T1000 (cell line): Measurements from ENCODE around the gene CEP57L1.
"Not testable (repeated sequence)": the region's sequence is repeated elsewhere in the genome, so short reads cannot be mapped to it uniquely, and the experiment has no call there.

Source experiments
- DNase-seq: peaks from one replicate; lab custom pipeline; 2025; ENCODE audit warnings: mixed read lengths; lab: John Stamatoyannopoulos, UW

Gene CEP57L1

DNA sequence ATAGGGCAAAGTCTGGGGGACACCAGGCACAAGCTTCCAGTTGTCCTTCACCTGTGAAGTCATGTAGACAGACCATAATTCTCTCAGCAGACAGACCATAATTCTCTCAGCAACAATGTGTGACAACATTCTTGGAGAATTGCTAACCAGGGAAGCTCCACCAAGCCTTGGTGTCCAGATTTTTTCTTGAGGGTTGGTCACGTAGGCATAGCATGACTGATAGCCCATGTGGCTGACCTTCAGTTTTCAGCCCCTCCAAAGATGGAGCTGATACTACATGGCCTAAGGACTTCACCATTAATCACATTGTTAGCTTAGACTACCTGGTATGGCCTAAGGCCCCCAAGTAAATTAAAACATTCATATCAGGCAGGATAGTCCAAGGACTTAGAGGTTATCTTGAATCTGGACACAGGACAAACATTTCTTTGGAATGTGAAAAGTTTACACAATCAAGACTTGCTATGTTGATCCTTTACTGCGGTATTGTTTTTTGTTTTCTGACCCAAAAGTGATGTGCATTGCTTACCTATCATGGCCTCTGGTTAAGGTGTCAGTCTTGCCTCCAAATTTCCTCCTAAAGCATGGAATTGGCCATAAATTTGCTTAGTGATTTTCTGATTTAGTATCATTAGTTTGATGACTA lies 76.9 kb downstream of the CEP57L1 start:
- DNase-seq, result no peak

DNA sequence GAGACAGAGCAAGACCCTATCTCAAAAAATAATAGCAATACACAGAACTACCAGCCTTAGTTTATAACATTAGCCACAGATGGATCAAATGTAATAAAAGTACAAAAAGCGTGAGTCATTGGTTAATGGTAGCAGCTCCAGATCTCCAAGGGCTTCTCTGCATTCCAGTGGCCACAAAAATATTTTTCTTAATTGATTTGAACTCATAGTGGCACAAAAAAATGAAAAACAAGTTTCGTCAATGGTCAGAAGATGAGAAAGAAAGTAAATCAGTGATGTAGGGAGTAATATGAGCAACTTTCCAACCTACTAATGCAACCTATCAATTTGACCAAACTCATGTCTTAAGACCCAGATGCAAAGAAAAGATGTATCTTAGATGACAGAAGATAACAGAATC lies 79.6 kb downstream of the CEP57L1 start:
- no peak for DNase-seq

DNA sequence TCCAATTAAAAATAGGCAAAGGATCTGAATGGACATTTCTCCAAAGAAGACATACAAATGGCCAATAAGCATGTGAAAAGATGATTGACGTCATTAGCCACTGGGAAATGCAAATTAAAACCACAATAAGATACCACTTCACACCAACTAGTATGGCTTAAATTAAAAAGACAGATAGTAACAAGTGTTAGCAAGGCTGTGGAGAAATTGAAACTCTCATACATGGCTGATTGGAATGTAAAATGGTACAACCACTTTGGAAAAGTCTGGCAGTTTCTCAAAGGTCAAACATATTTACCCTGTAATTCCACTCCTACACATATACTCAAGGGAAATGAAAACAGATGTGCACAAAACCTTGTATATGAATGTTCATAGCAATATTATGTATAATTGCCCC lies 83.6 kb downstream of the CEP57L1 start:
- DNase-seq, result no peak

DNA sequence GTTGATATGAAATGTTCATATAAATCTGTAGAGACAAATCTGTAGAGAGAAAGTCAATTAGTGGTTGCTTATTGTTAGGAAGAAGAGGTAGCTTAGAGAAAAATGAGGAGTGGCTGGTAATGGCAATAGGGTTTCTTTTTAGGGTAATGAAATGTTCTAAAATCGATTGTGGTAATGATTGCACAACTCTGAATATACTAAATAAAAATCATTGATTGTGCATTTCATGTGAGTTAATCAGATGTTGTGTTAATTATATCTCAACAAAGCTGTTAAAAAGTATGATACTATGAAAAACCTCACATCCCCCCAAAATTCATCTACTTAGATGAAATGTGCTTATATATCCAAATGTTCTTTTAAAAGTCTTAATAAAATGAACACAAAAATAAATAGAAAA lies 84.2 kb downstream of the CEP57L1 start:
- no peak for DNase-seq

DNA sequence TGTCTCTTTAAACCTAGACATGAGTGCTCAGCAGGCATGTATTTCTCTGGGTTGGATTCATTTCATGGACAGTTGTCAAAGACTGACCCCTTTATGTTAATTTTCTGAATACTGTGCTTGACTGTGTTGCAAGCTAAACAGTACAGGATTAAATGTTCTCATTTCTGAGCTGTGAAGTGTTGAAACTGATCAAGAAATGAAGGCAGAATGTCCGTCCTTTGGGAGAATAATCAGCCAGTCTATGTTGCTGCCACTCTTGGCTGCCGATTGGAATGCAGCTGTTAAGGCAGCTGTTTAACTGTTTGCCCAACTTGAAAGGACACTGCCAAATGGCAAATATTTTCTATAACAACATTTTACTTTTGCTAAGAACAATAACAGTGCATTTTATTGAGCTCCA lies 87.3 kb downstream of the CEP57L1 start:
- DNase-seq, result no peak

DNA sequence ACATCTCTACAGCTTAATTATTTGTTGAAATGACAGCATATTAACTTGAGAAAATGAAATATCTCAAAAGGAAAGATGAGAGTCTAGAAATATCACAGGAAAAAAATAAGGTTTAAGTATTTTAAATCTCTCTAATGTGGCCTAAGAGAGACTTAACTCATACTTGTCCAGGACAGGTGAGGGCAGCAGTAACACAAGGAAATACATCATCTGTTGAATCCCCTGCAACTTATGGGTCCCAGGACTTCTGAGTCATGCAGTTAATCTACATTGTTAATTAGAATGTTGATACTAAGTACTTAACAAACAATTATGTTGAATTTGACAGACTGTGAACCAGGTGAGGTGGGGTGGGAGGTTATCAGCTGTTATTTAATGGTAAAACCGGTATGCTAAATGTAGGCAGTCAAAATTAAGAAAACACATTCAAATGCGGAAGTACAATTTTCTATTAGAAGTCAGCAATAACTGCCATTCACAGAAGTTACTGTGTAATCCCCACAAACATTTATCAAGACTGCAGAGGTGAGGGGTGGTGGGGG lies 87.9 kb downstream of the CEP57L1 start:
- DNase-seq, result no peak

DNA sequence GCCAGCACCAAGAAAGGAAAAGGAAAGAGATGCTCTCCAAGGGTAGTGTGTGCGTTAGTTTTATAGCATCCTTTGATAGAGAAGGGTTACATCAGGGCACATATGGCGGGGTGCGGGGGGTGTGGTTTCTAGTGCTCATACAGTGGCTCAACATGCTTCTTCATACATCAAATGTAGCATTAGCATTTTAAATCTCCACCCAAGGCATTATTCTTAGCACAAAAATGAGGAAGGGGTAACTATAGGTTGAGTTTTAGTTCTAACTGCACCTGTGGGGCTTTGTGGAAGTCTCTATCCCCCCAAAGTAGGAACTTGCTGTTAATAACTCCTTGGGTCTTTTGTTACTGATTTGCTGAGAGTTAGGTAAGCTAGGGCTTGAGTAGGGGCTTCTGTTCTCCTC lies 89.3 kb downstream of the CEP57L1 start:
- no peak for DNase-seq

DNA sequence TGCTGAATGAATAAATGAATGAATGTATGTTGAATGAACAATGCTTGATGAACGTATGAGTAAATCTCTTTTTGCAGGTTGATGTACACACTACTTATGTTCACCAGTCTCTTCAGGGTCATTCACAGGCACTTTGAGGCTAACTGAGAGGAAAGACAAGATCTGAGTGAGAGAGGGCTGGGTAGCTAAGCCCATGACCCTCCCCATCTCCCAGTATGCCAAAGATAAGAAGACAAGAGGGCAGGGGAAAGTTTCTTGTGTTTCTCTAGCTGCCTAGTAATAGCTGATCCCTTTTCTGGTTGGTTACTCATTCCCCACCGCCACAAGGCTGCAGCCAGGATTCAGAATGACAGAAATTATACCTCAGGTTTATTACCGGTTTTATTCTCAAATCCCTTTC lies 90.7 kb downstream of the CEP57L1 start:
- DNase-seq, result no peak

DNA sequence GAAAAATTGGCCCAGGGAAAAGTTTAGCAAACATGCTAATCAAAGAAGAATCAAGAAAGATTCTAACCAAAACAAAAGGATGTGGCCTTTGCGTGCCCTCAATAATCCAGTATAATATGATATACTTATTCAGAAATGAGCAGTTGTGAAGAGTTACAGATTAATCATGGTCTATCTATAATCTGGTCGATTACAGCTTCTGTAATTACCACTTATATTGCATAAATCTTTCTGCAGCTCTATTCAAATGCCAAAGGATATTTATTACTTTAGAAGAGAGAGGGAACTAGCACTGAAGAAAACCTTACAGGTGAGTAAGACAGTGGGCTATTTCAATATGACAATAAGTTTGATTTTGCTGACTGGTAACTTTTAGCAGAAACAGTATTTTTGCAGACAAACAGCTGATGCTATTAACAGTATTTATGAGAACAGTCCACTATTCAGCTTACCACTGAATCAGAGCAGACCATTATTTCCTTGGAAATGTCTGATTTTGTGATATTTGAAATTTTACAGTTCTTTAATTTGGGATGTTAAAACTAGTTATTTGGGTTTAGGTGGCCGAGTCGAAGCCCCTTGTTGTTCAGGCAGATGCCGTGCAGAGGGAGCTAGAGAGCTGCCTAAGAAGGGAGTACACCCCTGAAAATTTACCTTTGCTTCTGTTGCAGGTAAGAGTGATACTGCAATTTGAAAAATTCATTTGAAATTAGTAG lies 92.2 kb downstream of the CEP57L1 start:
- no peak for DNase-seq

DNA sequence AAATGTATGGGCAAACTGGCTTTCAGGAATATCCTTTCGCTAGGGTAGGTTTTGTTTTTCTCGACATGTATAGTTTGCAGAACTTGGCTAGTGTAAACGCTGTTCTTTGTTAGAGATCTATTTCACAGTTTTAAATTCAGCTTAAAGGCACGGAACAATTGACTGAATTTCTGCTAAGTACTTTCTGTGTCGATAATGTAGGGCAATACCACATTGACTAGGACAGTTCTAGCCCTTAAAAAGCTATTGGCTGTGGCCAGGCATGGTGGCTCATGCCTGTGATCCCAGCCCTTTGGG lies 92.8 kb downstream of the CEP57L1 start:
- DNase-seq, result no peak

DNA sequence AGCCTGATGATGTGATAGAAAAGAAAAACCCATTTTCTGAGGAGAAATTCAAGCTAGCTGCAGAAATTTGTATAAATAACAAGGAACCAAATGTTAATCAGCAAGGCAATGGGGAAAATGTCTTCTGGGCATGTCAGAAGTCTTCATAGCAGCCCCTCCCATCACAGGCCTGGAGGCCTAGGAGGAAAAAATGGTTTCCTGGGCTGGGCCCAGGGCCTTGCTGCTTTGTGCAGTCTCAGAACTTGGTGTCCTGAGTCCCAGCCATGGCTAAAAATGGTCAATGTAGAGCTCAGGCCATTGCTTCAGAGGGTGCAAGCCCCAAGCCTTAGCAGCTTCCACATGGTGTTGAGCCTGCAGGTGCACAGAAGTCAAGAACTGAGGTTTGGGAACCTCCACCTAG lies 96.1 kb downstream of the CEP57L1 start:
- DNase-seq, result not testable (repeated sequence)

DNA sequence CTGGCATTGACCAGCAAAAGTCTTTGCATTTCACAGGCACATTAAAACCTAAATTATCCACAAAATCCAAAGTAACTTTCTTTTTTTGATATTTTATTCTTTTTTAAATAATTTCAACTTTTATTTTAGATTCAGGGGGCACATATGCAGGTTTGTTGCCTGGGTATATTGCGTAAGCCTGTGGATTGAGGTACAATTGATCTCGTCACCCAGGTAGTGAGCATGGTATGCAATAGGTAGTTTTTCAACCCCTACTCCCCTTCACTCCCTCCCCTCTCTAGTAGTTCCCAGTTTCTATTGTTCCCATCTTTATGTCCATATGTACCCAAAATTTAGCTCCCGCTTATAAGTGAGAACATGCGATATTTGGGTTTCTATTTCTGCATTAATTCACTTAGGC lies 97.6 kb downstream of the CEP57L1 start:
- no peak for DNase-seq

DNA sequence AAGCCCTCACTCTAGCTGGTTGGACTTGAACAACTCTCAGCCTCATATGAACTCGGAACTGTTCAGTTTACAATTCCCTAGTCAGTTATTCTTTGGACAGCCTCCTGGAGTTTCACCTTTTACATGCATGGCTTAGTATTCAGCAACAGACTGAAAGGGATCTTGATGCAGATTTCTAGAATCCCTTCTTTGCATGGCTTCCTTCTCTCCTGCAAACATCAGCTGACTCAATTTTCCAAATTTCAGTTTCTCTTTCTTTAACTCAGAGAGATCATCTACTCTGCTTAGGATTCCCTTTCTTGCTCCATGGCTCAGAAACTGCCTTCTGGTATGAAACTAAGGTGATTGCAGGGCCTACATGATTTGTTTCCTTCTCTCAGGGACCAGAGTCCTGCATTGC lies 99.6 kb downstream of the CEP57L1 start:
- no peak for DNase-seq

DNA sequence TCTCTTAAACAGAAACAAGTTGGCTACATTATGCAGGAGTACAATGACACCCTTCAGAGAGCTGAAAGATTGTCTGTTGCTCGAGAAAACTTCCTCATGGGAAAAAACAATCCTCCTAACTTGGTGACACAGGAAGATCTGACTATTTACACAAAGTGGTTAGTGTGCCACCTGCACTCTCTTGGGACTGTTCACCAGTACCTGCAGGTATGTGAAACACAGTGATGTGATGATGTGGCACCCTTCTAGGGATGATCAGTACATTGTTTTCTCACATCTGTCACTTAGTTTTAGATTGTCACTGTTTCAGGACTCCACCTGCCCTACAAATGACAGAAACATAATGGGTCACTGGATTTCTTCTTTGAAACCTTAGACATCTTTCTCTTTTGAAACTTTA lies 101.8 kb downstream of the CEP57L1 start:
- DNase-seq, result no peak

DNA sequence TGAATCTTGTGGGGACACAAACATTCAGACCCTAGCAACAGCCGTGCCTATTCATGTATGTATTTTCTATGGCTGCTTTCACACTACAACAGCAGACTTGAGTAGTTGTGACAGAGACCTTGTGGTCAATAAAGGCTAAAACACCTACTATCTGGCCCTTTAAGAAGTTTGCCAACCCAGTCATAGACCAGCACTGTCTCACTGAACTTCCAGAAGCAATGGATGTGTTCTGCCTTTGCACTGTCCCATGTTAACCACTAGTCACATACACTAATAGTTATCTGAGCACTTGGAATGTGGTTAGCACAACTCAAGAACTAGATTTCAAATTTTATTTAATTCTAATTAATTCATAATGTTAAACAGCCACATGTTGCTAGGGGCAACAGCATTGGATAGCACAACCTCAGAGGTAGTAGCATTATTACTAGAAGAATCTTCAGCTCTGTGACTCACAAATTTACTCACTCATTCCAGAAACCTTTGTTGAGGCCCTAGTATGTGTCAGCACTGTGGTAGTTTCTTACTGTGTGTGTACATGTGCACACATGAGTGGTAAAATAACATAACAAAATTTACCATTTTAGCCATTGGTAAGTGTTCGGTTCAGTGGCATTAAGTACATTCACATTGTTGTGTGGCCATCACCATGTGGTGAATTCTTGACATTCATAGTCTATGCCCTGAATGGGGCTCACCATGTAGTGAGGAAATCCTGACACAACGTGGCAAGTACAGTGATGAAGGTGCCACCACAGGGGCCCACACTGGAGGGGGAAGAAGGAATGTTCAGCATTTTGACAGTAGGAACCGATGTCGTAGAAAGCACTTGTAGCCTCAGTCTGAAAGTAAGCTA lies 107.3 kb downstream of the CEP57L1 start:
- no peak for DNase-seq

DNA sequence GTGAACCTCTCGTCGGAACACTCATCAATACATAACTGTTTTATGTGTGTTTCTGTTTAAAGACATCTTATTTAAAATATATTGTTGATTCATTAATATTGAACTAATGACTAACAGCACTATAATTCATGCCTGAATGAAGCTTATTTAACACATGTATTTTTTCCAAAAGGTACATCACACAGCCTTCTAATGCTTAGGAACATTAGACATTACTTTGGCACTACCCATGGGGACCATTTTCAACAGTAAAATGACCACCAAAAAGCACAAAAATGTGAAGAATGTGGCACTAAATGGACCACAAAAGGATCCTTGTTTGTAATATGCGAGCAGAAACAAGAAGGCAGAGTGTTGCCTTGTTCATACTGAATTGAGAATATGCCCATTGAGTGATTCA lies 109.2 kb downstream of the CEP57L1 start:
- no peak for DNase-seq

DNA sequence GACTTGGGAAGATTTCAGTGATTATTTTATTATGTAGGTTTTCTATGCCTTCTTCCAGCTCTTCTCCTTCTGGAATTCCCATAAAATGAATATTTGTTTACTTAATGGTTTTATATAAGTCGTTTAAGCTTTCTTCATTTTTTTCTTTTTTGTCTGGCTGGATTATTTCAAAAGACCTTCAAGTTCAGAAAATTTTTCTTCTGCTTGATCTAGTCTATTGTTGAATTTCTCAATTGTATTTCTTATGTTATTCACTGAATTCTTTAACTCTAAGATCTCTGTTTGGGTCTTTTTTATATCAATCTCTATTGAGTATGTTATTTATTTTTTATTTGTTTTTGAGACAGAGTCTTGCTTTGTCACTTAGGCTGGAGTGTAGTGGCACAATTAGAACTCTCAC lies 117.4 kb downstream of the CEP57L1 start:
- no peak for DNase-seq
